Measurements from ENCODE around the gene IL17C.
A peak's percentile ranks its signal among the peaks of the same experiment; 100 is the strongest.

Gene IL17C

GRCh38 chr16:88633684-88634140, 4.7 kb upstream of the IL17C start:
- H3K4me3 ChIP-seq (ENCODE audit: low read depth, low read length), result peak overlapping the region; percentile 61
- TF ChIP-seq CTCF (IDR thresholded peaks at IDR 0.05; ENCODE audit: borderline replicate concordance, insufficient read depth, low read depth, low read length), result no peak

- TF ChIP-seq CTCF (IDR thresholded peaks at IDR 0.05; ENCODE audit: borderline replicate concordance, insufficient read depth, low read depth, low read length), result no peak
- peak overlapping the region; percentile 61 for H3K4me3 ChIP-seq (ENCODE audit: low read depth, low read length)
Measured at GRCh38 chr16:88634141-88634993, 4.0 kb upstream of the IL17C start.

- no peak for TF ChIP-seq CTCF (IDR thresholded peaks at IDR 0.05; ENCODE audit: borderline replicate concordance, insufficient read depth, low read depth, low read length)
- peak overlapping the region; percentile 61 for H3K4me3 ChIP-seq (ENCODE audit: low read depth, low read length)
Measured at GRCh38 chr16:88634994-88635670, 3.2 kb upstream of the IL17C start.

- TF ChIP-seq CTCF (IDR thresholded peaks at IDR 0.05; ENCODE audit: borderline replicate concordance, insufficient read depth, low read depth, low read length), result no peak
- no peak overlapping the region for H3K4me3 ChIP-seq (ENCODE audit: low read depth, low read length)
Measured at GRCh38 chr16:88635671-88636319, 2.6 kb upstream of the IL17C start.

- TF ChIP-seq CTCF (IDR thresholded peaks at IDR 0.05; ENCODE audit: borderline replicate concordance, insufficient read depth, low read depth, low read length), result no peak
- no peak overlapping the region for H3K4me3 ChIP-seq (ENCODE audit: low read depth, low read length)
Measured at GRCh38 chr16:88636488-88637265, 1.7 kb upstream of the IL17C start.

GRCh38 chr16:88639231-88640038, 1.1 kb downstream of the IL17C start:
- no peak overlapping the region for H3K4me3 ChIP-seq (ENCODE audit: low read depth, low read length)

More at GRCh38 chr16:88639231-88640038, 1.1 kb downstream of the IL17C start:
- no peak for TF ChIP-seq CTCF (IDR thresholded peaks at IDR 0.05; ENCODE audit: borderline replicate concordance, insufficient read depth, low read depth, low read length)

All from GM12875 (cell line).